Ammon's horn (tissue), 1 donor: ENCODE results near the gene SND1.

ENCODE experiments used
- DNase-seq: peaks from one replicate; pipeline ENCODE4 v3.0.0-alpha.2; 2016; ENCODE audit warnings: low spot score

The SND1 gene

GRCh38 chr7:128020159-128020558 is 368.2 kb downstream of the SND1 start:
- DNase-seq: no peak

- no peak for DNase-seq
These were observed 369.4 kb downstream of the SND1 start for GRCh38 chr7:128021366-128021765.

DNA sequence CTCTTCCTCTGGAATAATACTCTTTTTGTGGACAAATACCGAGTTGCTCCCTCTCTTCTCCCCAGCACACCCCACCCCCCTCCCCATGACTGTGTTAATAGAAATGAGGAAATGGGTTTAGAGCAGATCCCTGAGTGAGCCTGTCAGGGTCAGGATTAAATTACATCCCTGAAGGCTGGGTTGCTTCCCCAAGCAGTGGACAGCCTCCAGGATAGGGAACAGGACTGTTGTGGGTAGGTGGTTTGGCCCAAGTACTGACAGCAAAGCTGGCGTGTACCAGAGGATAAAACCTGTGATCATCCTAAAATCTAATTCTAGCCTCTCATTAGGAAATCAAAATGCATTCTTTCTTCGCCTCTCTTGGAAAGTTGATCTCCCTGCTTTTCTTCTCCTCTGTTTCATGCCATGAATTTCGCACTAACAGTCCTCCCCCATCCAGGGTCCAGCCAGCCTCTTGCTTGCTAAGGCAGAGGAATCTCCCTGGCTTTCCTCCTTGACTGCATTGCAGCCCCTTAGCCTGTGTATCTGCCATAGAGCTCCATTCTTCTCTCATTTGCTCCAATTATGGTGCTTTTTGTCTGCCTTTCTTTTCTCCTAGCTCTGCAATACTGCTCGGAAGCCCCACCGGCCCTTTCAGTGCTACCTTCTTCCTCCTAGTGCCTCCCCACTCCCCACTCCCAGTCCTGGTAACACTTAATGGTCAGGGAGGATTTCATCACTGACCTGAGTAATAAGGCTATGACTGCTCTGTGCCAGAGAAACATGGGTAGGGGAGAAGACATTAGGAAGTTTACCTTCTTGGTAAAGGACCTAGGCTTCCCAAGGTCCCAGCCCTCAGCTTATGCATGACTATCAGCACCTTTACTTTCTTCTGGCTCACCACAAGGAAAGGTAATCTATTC is 370.9 kb downstream of the SND1 start:
- DNase-seq: no peak

GRCh38 chr7:128024151-128024550 is 372.2 kb downstream of the SND1 start:
- no peak for DNase-seq

GRCh38 chr7:128025380-128025779 is 373.4 kb downstream of the SND1 start:
- DNase-seq: no peak

GRCh38 chr7:128025819-128026218 is 373.8 kb downstream of the SND1 start:
- no peak for DNase-seq

GRCh38 chr7:128026551-128026950 is 374.6 kb downstream of the SND1 start:
- no peak for DNase-seq

- DNase-seq: no peak
These were observed 375.5 kb downstream of the SND1 start for GRCh38 chr7:128027485-128027980.

GRCh38 chr7:128029405-128029995 is 377.5 kb downstream of the SND1 start:
- no peak for DNase-seq

GRCh38 chr7:128030263-128030653 is 378.3 kb downstream of the SND1 start:
- no peak for DNase-seq

DNA sequence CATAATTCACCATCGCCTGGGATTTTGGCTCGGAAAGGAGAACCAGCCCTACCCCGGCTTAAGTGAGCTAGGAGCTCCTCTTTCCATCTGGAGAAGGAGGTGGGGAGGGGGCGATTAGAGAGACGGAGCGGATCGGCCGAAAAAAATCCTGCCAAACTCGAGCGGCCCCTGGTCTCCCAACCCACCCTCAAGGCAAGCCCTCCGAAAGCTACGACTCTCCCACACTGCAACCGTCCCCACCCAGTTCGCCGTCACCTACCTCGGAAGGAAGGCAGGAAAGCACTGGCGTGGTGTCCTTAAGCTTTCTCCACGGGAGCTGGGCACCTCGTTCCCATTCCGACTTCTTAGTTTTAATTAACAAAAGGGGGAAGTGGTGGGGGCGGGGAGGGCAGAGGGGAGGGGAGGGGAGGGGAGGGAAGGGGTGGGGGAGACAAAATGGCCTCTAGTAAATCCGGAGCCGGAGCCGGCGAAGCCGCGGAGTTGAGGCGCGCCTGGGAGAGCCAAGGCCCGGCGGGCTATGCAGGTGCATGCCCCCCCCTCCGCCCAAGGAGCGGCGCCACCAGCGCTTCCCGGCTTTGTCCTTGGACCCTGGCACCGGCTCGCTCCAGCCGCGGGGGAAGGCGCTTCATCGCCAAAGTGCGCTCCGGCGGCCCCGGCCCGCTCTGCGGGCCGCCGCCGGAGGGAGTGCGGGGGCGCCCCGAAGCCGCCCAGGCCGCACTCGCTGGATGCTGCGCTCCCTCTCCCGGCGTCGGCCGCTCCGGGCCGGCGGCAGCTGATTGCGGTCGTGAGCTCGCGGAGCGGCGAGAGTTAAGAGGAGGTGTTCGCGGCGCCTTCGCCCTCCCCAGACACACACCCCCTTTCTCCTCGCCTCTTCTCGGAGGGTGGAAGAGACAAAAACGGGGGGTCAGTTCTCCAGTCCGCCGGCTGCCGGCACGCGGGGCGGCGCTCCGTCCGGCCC is 378.9 kb downstream of the SND1 start, which contains the start of gene LRRC4:
Gene LRRC4 (minus strand): TSS at position 784 of the 958 bp plus-strand sequence. CDS start 797 bp downstream, outside the sequence.
- no peak for DNase-seq

GRCh38 chr7:128031901-128032604 is 380.1 kb downstream of the SND1 start:
- peak; percentile 77 for DNase-seq

DNA sequence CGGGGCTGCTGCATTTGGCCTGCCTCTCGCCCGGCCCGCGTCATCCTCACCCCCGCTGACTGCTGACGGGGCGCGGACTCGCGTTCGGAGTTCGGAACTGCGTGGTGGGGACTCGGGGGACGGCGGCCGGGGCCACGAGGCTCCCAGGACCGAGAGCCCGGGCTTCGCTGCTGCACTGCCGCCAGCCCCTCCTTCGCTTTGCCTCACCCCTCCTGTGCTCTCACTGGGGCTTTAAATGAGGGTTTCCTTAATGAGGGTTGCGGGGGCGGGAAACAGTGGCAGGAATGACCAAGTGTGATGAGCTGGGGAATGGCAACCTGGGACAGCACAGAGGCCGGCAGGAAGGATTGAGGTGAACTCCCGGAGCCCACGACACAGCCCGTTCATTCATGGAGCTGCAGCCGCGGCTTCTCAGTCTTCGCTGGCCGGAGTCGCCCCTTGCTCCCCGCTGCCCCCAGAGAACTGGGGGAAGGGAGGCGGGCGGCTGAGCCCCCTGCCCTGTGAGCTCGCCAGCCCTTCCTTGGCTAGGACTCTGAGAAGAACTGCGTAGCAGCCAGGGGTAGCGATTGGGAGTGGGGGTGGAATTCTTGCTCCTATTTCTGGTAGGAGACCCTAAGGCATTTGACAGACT is 380.7 kb downstream of the SND1 start:
- no peak for DNase-seq

DNA sequence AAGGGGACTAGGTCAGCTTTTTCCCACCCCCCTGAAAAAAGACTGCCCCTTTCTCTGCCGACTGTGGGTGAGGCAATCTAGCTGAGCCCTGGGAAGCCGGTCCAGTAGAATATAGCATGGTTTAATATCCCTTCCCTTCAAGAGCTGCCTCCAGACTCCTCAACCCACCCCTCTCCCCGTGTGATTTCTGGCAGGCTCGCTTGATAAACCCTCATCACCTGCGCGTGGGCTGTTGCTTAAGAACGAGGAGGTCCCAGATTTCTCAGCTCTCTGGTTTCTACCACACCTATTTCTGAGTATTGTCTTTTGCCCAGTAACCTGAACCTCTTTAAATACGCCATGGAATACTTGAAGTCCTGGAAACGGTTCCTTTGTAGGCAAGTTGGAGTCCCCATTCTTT is 381.3 kb downstream of the SND1 start:
- no peak for DNase-seq

DNA sequence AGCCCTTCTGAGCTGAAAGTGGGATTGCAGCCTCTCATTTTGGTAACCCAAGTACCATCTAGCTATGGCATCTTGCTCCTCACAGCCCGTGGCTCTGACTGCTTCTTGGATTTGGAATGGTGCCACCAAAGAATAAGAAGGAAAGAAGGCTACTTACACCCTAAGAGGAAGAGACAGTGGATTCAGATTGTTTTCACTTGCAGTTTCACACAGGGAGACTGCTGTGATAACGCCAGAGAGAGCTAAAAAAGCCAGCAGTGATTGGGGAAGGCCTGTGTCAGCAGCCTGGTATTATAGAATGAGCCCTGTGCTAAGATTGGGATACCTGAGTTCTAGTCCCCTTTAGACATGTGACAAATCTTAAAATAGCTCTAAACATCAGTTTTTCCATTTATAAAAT is 382.8 kb downstream of the SND1 start:
- no peak for DNase-seq

DNA sequence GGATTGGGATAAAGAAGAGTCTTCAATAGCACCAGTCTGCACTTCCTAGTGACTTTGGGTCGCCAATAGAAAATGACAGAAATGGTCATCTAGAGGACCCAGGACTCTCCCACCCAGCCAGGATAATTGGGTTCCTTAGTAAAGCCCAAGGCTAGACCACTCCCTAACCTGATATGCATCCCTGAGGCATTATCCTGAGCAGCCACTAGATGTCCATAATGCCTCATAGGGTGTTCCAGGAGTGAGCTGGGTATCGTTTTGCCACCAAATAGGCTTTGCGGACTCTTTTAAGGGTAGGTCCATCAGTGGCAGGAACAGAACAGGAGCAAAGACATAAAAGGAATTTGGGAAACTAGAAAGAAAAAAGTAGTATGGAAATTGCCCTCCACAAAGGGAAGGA is 383.7 kb downstream of the SND1 start:
- peak; percentile 82 for DNase-seq

- DNase-seq: no peak
These were observed 384.4 kb downstream of the SND1 start for GRCh38 chr7:128036226-128036940.

DNA sequence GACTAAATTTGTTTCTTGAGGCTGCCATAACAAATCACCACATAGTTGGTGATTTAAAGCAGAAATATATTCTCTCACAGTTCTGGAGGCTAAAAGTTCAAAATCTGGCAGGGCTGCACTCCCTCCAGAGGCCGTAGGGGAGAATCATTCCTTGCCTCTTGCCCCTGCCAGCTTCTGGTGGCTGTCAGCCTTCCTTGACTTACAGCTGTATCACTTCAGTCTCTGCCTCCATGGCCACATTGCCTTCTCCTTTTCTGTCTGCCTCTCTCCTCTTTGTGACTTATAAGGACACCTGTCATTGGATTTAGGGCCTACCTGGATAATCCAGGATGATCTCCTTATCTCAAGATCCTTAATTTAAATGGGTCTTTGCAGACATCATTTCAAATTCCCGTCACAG is 385.1 kb downstream of the SND1 start:
- DNase-seq: no peak

DNA sequence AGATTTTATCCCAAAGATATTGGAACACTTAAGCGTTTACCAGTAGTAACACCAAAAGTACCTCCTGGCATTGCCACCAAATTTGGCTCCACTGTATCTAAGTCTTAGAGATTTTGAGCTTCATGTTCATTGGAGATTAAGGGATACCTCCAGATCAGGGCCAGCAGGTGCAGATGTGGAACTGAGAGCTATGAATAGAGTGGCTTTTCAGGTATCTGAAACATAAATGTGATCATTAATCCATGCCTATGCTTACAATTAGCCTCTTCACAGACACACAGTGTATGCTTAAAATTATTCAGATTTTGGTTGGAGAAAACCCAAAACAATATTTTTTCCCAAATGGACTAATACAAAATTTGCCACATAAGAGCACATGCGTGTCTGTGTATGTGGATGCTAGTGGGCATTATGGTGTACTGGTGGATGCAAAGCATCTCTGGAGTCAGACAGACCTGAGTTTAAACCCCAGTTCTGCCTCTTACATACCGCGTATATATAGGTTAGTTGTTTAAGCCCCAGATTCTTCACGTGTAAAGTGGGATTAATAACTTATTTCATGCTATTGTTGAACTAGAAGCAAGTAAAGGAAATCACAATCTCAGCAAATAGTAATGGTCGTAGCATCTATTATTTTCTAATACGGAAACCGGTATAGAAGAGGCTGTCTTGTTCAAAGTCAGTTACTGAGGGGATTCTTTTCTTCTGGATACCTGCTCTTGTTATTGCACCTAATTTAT is 386.1 kb downstream of the SND1 start:
- no peak for DNase-seq

- DNase-seq: no peak
These were observed 387.6 kb downstream of the SND1 start for GRCh38 chr7:128039544-128039953.
